Lower leg skin (tissue), 3 donors: Measurements from ENCODE around the gene PCDHGA1.

Source experiments
- POLR2A ChIP-seq, 2 donors: fragments of 450-650 bp; IDR thresholded peaks; one replicate each; pipeline ENCODE4 v1.6.1; 2016 to 2017; ENCODE audit warnings: antibody characterized with exemption in 2 of 2, mild to moderate bottlenecking in 1 of 2, moderate library complexity in 1 of 2
- TF ChIP-seq, protein P1 (sequence below), 3 donors: fragments of 450-650 bp; IDR thresholded peaks; one replicate each; pipeline ENCODE4 v1.5.1; 2016; ENCODE audit warnings: antibody characterized with exemption in 3 of 3, mild to moderate bottlenecking in 3 of 3, moderate library complexity in 2 of 3

DNA sequence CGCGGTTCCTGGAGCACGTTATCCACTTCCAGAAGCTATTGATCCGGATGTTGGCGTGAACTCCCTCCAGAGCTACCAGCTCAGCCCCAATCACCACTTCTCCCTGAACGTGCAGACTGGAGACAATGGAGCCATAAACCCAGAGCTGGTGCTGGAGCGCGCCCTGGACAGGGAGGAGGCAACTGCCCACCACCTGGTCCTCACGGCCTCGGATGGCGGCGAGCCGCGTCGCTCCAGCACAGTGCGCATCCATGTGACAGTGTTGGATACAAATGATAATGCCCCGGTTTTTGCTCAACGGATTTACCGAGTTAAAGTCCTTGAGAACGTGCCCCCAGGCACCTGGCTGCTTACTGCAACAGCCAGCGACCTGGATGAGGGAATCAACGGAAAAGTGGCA is 73.1 kb downstream of the PCDHGA1 start:
- TF ChIP-seq, protein P1, sequence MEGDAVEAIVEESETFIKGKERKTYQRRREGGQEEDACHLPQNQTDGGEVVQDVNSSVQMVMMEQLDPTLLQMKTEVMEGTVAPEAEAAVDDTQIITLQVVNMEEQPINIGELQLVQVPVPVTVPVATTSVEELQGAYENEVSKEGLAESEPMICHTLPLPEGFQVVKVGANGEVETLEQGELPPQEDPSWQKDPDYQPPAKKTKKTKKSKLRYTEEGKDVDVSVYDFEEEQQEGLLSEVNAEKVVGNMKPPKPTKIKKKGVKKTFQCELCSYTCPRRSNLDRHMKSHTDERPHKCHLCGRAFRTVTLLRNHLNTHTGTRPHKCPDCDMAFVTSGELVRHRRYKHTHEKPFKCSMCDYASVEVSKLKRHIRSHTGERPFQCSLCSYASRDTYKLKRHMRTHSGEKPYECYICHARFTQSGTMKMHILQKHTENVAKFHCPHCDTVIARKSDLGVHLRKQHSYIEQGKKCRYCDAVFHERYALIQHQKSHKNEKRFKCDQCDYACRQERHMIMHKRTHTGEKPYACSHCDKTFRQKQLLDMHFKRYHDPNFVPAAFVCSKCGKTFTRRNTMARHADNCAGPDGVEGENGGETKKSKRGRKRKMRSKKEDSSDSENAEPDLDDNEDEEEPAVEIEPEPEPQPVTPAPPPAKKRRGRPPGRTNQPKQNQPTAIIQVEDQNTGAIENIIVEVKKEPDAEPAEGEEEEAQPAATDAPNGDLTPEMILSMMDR (IDR thresholded peaks at IDR 0.05): no peak
- TF ChIP-seq POLR2A (IDR thresholded peaks at IDR 0.05): no peak
